HG02943 (cell line): ENCODE results near the gene ECHDC3.

Experiments
- ATAC-seq: cut with Tn5 transposase; IDR thresholded peaks from one replicate; pipeline ENCODE4 v1.9.1; 2021; ENCODE audit warnings: mild to moderate bottlenecking, low read depth, moderate library complexity; ENCODE audit not compliant: unreplicated experiment

ECHDC3 gene

GRCh38 chr10:11808808-11809207 is 66.6 kb downstream of the ECHDC3 start:
- ATAC-seq, result no peak

GRCh38 chr10:11810313-11810766 is 68.2 kb downstream of the ECHDC3 start:
- no peak for ATAC-seq

- ATAC-seq, result no peak
Observed at GRCh38 chr10:11810973-11811372, 68.8 kb downstream of the ECHDC3 start.

GRCh38 chr10:11813177-11813576 is 71.0 kb downstream of the ECHDC3 start:
- ATAC-seq, result no peak
